HEK293 (cell line): ENCODE data around the gene AGGF1.
A peak's percentile ranks its signal among the peaks of the same experiment; 100 is the strongest.

Source experiments
- AEBP2 ChIP-seq: fragments of 450-650 bp; formaldehyde crosslinking; IDR thresholded peaks from 2 replicates; pipeline ENCODE4 v1.5.1; 2016; ENCODE audit warnings: missing biosample characterization, missing genetic modification characterization, borderline replicate concordance
- GLIS1 ChIP-seq: fragments of 450-650 bp; formaldehyde crosslinking; IDR thresholded peaks from 2 replicates; pipeline ENCODE4 v1.5.1; 2016; ENCODE audit warnings: missing biosample characterization, missing genetic modification characterization
- KLF9 ChIP-seq: fragments of 450-650 bp; formaldehyde crosslinking; IDR thresholded peaks from 2 replicates; pipeline ENCODE4 v1.5.1; 2016; ENCODE audit warnings: missing biosample characterization, missing genetic modification characterization, low read depth
- MZF1 ChIP-seq: fragments of 450-650 bp; formaldehyde crosslinking; IDR thresholded peaks from 2 replicates; pipeline ENCODE4 v1.5.1; 2017; ENCODE audit warnings: missing biosample characterization, missing genetic modification characterization, borderline replicate concordance
- OVOL3 ChIP-seq: fragments of 450-650 bp; formaldehyde crosslinking; IDR thresholded peaks from 2 replicates; pipeline ENCODE4 v1.5.1; 2016; ENCODE audit warnings: missing biosample characterization, missing genetic modification characterization
- TRIM28 ChIP-seq: IDR thresholded peaks from 2 replicates; pipeline ENCODE4 v1.6.1; 2011; ENCODE audit warnings: low read length, control low read depth, borderline replicate concordance
- YY1 ChIP-seq: fragments of 450-650 bp; formaldehyde crosslinking; IDR thresholded peaks from 2 replicates; pipeline ENCODE4 v1.5.1; 2018; ENCODE audit warnings: missing biosample characterization, missing genetic modification characterization
- ZBTB1 ChIP-seq: fragments of 450-650 bp; formaldehyde crosslinking; IDR thresholded peaks from 2 replicates; pipeline ENCODE4 v1.5.1; 2016; ENCODE audit warnings: missing biosample characterization, missing genetic modification characterization
- ZBTB11 ChIP-seq: fragments of 450-650 bp; formaldehyde crosslinking; conservative IDR thresholded peaks from 2 replicates; pipeline ENCODE4 v1.5.1; 2016; ENCODE audit warnings: low read depth, missing biosample characterization, missing genetic modification characterization
- ZFP3 ChIP-seq: fragments of 450-650 bp; formaldehyde crosslinking; IDR thresholded peaks from 2 replicates; pipeline ENCODE4 v1.5.1; 2016; ENCODE audit warnings: low read depth, missing biosample characterization, missing genetic modification characterization
- ZIC2 ChIP-seq: fragments of 450-650 bp; formaldehyde crosslinking; IDR thresholded peaks from 2 replicates; pipeline ENCODE4 v1.5.1; 2016; ENCODE audit warnings: missing biosample characterization, missing genetic modification characterization
- ZNF18 ChIP-seq: fragments of 450-650 bp; formaldehyde crosslinking; IDR thresholded peaks from 2 replicates; pipeline ENCODE4 v1.5.1; 2016; ENCODE audit warnings: missing biosample characterization, missing genetic modification characterization
- ZNF23 ChIP-seq: fragments of 450-650 bp; formaldehyde crosslinking; IDR thresholded peaks from 2 replicates; pipeline ENCODE4 v1.5.1; 2016; ENCODE audit warnings: missing biosample characterization, missing genetic modification characterization, borderline replicate concordance
- ZNF239 ChIP-seq: fragments of 450-650 bp; formaldehyde crosslinking; IDR thresholded peaks from 2 replicates; pipeline ENCODE4 v1.5.1; 2016; ENCODE audit warnings: missing biosample characterization, missing genetic modification characterization
- ZNF248 ChIP-seq: fragments of 450-650 bp; formaldehyde crosslinking; IDR thresholded peaks from 2 replicates; pipeline ENCODE4 v1.5.1; 2017; ENCODE audit warnings: missing biosample characterization, missing genetic modification characterization
- ZNF341 ChIP-seq: fragments of 450-650 bp; formaldehyde crosslinking; IDR thresholded peaks from 2 replicates; pipeline ENCODE4; 2016; ENCODE audit warnings: low read depth, missing biosample characterization, missing genetic modification characterization
- ZNF404 ChIP-seq: fragments of 450-650 bp; formaldehyde crosslinking; IDR thresholded peaks from 2 replicates; pipeline ENCODE4 v1.5.1; 2017; ENCODE audit warnings: missing biosample characterization, missing genetic modification characterization
- ZNF426 ChIP-seq: fragments of 450-650 bp; formaldehyde crosslinking; IDR thresholded peaks from 2 replicates; pipeline ENCODE4 v1.5.1; 2017; ENCODE audit warnings: missing biosample characterization, missing genetic modification characterization, mild to moderate bottlenecking, inconsistent platforms, moderate library complexity
- ZNF513 ChIP-seq: fragments of 450-650 bp; IDR thresholded peaks from 2 replicates; pipeline ENCODE4 v1.5.1; 2018; ENCODE audit warnings: missing biosample characterization, missing genetic modification characterization
- ZNF521 ChIP-seq: fragments of 450-650 bp; formaldehyde crosslinking; IDR thresholded peaks from 2 replicates; pipeline ENCODE4 v1.5.1; 2017; ENCODE audit warnings: missing biosample characterization, mild to moderate bottlenecking, missing genetic modification characterization
- ZNF596 ChIP-seq: fragments of 450-650 bp; IDR thresholded peaks from 2 replicates; pipeline ENCODE4 v1.5.0; 2018; ENCODE audit warnings: missing biosample characterization, mild to moderate bottlenecking, missing genetic modification characterization, moderate library complexity
- ZNF626 ChIP-seq: fragments of 450-650 bp; sonication (Bioruptor Pico); formaldehyde crosslinking; IDR thresholded peaks from 2 replicates; pipeline ENCODE4 v1.5.1; 2018; ENCODE audit warnings: missing biosample characterization, missing genetic modification characterization, inconsistent platforms
- ZNF707 ChIP-seq: fragments of 450-650 bp; formaldehyde crosslinking; IDR thresholded peaks from 2 replicates; pipeline ENCODE4 v1.5.1; 2016; ENCODE audit warnings: missing biosample characterization, missing genetic modification characterization
- ZNF785 ChIP-seq: fragments of 450-650 bp; formaldehyde crosslinking; IDR thresholded peaks from 2 replicates; pipeline ENCODE4 v1.5.1; 2016; ENCODE audit warnings: missing biosample characterization, missing genetic modification characterization
- ZNF843 ChIP-seq: fragments of 450-650 bp; formaldehyde crosslinking; IDR thresholded peaks from 2 replicates; pipeline ENCODE4 v1.5.1; 2016; ENCODE audit warnings: missing biosample characterization, missing genetic modification characterization
- ZSCAN18 ChIP-seq: fragments of 450-650 bp; formaldehyde crosslinking; IDR thresholded peaks from 2 replicates; pipeline ENCODE4 v1.5.1; 2016; ENCODE audit warnings: missing biosample characterization, missing genetic modification characterization
- ZSCAN4 ChIP-seq: fragments of 450-650 bp; formaldehyde crosslinking; IDR thresholded peaks from 2 replicates; pipeline ENCODE4 v1.5.1; 2017; ENCODE audit warnings: missing biosample characterization, missing genetic modification characterization

The AGGF1 gene

GRCh38 chr5:77030097-77031071 lies at the start of gene AGGF1 (continued):
- no peak for TF ChIP-seq ZIC2
- TF ChIP-seq ZNF248: no peak
- TF ChIP-seq TRIM28: no peak
- peak; percentile 24; the same call in 1 of the 2 replicates for TF ChIP-seq ZSCAN4 (tag by site-specific recombination)
- no peak; the same call in 1 of the 2 replicates for TF ChIP-seq MZF1 (tag by site-specific recombination)
- TF ChIP-seq ZBTB1 (tag by site-specific recombination): no peak
- no peak for TF ChIP-seq GLIS1 (tag by site-specific recombination)
- no peak for TF ChIP-seq OVOL3 (tag by site-specific recombination)
- TF ChIP-seq ZBTB11: peak; percentile 95
- TF ChIP-seq ZNF404 (tag by site-specific recombination): no peak
- no peak for TF ChIP-seq ZNF785 (tag by site-specific recombination)
- TF ChIP-seq ZNF18 (tag by site-specific recombination): no peak
- peak; percentile 95 for TF ChIP-seq ZNF341
- no peak for TF ChIP-seq ZNF596
- no peak for TF ChIP-seq ZNF239 (tag by site-specific recombination)
- TF ChIP-seq ZNF843 (tag by site-specific recombination): no peak
- TF ChIP-seq ZNF426 (tag by site-specific recombination): no peak
- no peak for TF ChIP-seq ZNF513 (tag by site-specific recombination)
- TF ChIP-seq ZNF707 (tag by site-specific recombination): no peak
- TF ChIP-seq ZNF521 (tag by site-specific recombination): no peak
- TF ChIP-seq ZNF626 (tag by site-specific recombination): no peak
- TF ChIP-seq ZSCAN18 (tag by site-specific recombination): no peak
- TF ChIP-seq AEBP2 (tag by site-specific recombination): no peak
- peak; percentile 91 for TF ChIP-seq KLF9 (tag by site-specific recombination)
- no peak for TF ChIP-seq ZFP3 (tag by site-specific recombination)
- TF ChIP-seq ZNF23 (tag by site-specific recombination): no peak
- peak; percentile 19; the same call in 1 of the 2 replicates for TF ChIP-seq YY1 (tag by site-specific recombination)
